Epidermal melanocyte (primary cell): Measurements from ENCODE around the gene SAV1.
"Not testable (repeated sequence)": the region's sequence is repeated elsewhere in the genome, so short reads cannot be mapped to it uniquely, and the experiment has no call there.

Experiments used
- DNase-seq: peaks from one replicate; pipeline ENCODE4 v3.0.0; 2011; ENCODE audit warnings: low spot score; ENCODE audit not compliant: insufficient read length

Gene SAV1

GRCh38 chr14:50666772-50667683 is 1.1 kb downstream of the SAV1 start:
- no peak for DNase-seq

GRCh38 chr14:50665300-50665699 is 2.8 kb downstream of the SAV1 start:
- not testable (repeated sequence) for DNase-seq

- DNase-seq, result not testable (repeated sequence)
Measured at GRCh38 chr14:50664579-50664978, 3.5 kb downstream of the SAV1 start.

GRCh38 chr14:50659327-50659974 is 8.7 kb downstream of the SAV1 start:
- DNase-seq, result no peak

- peak; percentile 44 for DNase-seq
Measured at GRCh38 chr14:50658203-50658602, 9.9 kb downstream of the SAV1 start.

- DNase-seq, result no peak
Measured at GRCh38 chr14:50657753-50658152, 10.4 kb downstream of the SAV1 start.

GRCh38 chr14:50656776-50657175 is 11.3 kb downstream of the SAV1 start:
- no peak for DNase-seq

- DNase-seq, result no peak
Measured at GRCh38 chr14:50649691-50650090, 18.4 kb downstream of the SAV1 start.

GRCh38 chr14:50647753-50648152 is 20.4 kb downstream of the SAV1 start:
- DNase-seq, result no peak

- DNase-seq, result no peak
Measured at GRCh38 chr14:50647282-50647681, 20.8 kb downstream of the SAV1 start.

GRCh38 chr14:50635141-50635540 is 33.0 kb downstream of the SAV1 start:
- DNase-seq, result no peak

GRCh38 chr14:50633954-50634353 is 34.2 kb downstream of the SAV1 start:
- no peak for DNase-seq

GRCh38 chr14:50631408-50631821 is 36.7 kb downstream of the SAV1 start:
- DNase-seq, result no peak

GRCh38 chr14:50624947-50625346 is 43.2 kb downstream of the SAV1 start:
- not testable (repeated sequence) for DNase-seq

- no peak for DNase-seq
Measured at GRCh38 chr14:50624447-50624846, 43.7 kb downstream of the SAV1 start.

GRCh38 chr14:50622978-50623377 is 45.1 kb downstream of the SAV1 start:
- no peak for DNase-seq

GRCh38 chr14:50620341-50620740 is 47.8 kb downstream of the SAV1 start:
- no peak for DNase-seq

GRCh38 chr14:50619569-50620141 is 48.5 kb downstream of the SAV1 start:
- peak; percentile 30 for DNase-seq

GRCh38 chr14:50616275-50616674 is 51.8 kb downstream of the SAV1 start:
- no peak for DNase-seq

GRCh38 chr14:50615552-50615951 is 52.6 kb downstream of the SAV1 start:
- no peak for DNase-seq

GRCh38 chr14:50615056-50615455 is 53.0 kb downstream of the SAV1 start:
- no peak for DNase-seq

GRCh38 chr14:50612806-50613205 is 55.3 kb downstream of the SAV1 start:
- DNase-seq, result no peak
